ENCODE results near the gene NDUFS4. TPM values are rescaled to one million over a fixed set of nuclear protein-coding genes. Genes with fewer than 3 reads are reported as not detected.
"Not testable (repeated sequence)": the region's sequence is repeated elsewhere in the genome, so short reads cannot be mapped to it uniquely, and the experiment has no call there.

NDUFS4 gene
- total and polyA plus RNA-seq, 7 donors: 106 to 179 (median 136) TPM

GRCh38 chr5:53643445-53643844 is 83.0 kb downstream of the NDUFS4 start:
- intact Hi-C loops (cut with DNase I): no loop called here
- WGBS, 2 donors: 95 to 97% methylated on average over 4 of the region's 4 CpGs

DNA sequence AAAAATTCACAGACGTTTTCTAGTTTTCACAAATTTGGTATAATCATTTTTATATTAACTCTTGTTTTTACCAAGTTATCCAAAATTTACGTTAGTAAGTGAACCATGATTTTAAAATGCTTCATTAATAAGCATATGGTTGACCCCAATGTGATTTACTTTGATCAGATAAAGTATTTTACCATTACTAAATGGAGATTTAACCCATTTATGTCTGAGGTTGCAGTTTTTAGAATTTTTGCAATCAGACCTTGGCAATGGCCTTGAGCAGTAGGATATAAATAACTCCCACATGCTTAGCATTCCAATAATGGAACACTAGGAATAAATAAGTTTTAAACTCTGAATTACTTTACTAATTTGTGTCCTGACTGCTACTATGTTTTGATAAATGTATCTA is 84.6 kb downstream of the NDUFS4 start:
- H3K27ac ChIP-seq: no peak overlapping the region
- peaks cover 0 to 42% (median 21%) of the 10 kb centered on the region in 4 donors for H3K4me1 ChIP-seq
- no peaks in the 10 kb centered on the region for H3K27me3 ChIP-seq
- no peak overlapping the region for H3K4me3 ChIP-seq
- DNase-seq: no peak
- TF ChIP-seq, protein P1, sequence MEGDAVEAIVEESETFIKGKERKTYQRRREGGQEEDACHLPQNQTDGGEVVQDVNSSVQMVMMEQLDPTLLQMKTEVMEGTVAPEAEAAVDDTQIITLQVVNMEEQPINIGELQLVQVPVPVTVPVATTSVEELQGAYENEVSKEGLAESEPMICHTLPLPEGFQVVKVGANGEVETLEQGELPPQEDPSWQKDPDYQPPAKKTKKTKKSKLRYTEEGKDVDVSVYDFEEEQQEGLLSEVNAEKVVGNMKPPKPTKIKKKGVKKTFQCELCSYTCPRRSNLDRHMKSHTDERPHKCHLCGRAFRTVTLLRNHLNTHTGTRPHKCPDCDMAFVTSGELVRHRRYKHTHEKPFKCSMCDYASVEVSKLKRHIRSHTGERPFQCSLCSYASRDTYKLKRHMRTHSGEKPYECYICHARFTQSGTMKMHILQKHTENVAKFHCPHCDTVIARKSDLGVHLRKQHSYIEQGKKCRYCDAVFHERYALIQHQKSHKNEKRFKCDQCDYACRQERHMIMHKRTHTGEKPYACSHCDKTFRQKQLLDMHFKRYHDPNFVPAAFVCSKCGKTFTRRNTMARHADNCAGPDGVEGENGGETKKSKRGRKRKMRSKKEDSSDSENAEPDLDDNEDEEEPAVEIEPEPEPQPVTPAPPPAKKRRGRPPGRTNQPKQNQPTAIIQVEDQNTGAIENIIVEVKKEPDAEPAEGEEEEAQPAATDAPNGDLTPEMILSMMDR (IDR thresholded peaks at IDR 0.05): no peak
- no peak for TF ChIP-seq POLR2AphosphoS5 (IDR thresholded peaks at IDR 0.05)
- TF ChIP-seq EP300 (IDR thresholded peaks at IDR 0.05): no peak
- no peak for TF ChIP-seq POLR2A (IDR thresholded peaks at IDR 0.05)
- WGBS, 2 donors: 86 to 88% methylated on average over 2 of the region's 2 CpGs
- no peaks in the 10 kb centered on the region for H3K9me3 ChIP-seq
- peaks cover 0 to 20% (median 0%) of the 10 kb centered on the region in 4 donors for H3K36me3 ChIP-seq
- intact Hi-C loops (cut with DNase I): no loop called here

More at GRCh38 chr5:53643445-53643844, 83.0 kb downstream of the NDUFS4 start:
- TF ChIP-seq POLR2A (IDR thresholded peaks at IDR 0.05): no peak
- TF ChIP-seq EP300 (IDR thresholded peaks at IDR 0.05): no peak
- TF ChIP-seq, protein P1 (IDR thresholded peaks at IDR 0.05): no peak
- no peak for TF ChIP-seq POLR2AphosphoS5 (IDR thresholded peaks at IDR 0.05)
- Histone ChIP-seq H3K9me3 (no peaks in the 10 kb centered on the region), H3K4me1 (peaks cover 0 to 42% (median 21%) of the 10 kb centered on the region in 4 donors), H3K27me3 (no peaks in the 10 kb centered on the region), H3K4me3 (no peak overlapping the region), H3K36me3 (peaks cover 0 to 13% (median 0%) of the 10 kb centered on the region in 4 donors), H3K27ac (no peak overlapping the region)
- no peak for DNase-seq

- TF ChIP-seq EP300 (IDR thresholded peaks at IDR 0.05) (no peak), POLR2A (IDR thresholded peaks at IDR 0.05) (no peak), POLR2AphosphoS5 (IDR thresholded peaks at IDR 0.05) (no peak)
- TF ChIP-seq, protein P1 (IDR thresholded peaks at IDR 0.05): no peak
- no peak for DNase-seq
- Histone ChIP-seq H3K27ac (no peak overlapping the region), H3K36me3 (peaks cover 0 to 20% (median 0%) of the 10 kb centered on the region in 4 donors), H3K4me3 (no peak overlapping the region), H3K9me3 (no peaks in the 10 kb centered on the region), H3K27me3 (no peaks in the 10 kb centered on the region), H3K4me1 (peaks cover 0 to 11% (median 5%) of the 10 kb centered on the region in 4 donors)
- WGBS, 2 donors: 97% methylated on average over 2 of the region's 2 CpGs
- intact Hi-C loops (cut with DNase I): no loop called here
Measured at GRCh38 chr5:53649352-53649751, 88.9 kb downstream of the NDUFS4 start.

- DNase-seq: not testable (repeated sequence)
Measured at GRCh38 chr5:53660573-53660972, 100.1 kb downstream of the NDUFS4 start.

DNA sequence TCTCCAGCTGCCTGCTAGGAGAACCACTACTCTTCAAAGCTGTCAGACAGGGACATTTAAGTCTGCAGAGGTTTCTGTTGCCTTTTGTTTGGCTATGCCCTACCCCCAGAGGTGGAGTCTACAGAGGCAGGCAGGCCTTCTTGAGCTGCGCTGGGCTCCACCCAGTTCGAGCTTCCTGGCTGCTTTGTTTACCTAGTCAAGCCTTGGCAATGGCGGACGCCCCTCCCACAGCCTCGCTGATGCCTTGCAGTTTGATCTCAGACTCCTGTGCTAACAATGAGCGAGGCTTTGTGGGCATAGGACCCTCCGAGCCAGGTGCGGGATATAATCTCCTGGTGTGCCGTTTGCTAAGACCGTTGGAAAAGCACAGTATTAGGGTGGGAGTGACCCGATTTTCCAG is 104.9 kb downstream of the NDUFS4 start:
- H3K27me3 ChIP-seq; intact Hi-C loops (cut with DNase I); H3K4me3 ChIP-seq; H3K9me3 ChIP-seq; H3K27ac ChIP-seq; DNase-seq; H3K4me1 ChIP-seq: not testable (repeated sequence)
- H3K36me3 ChIP-seq: peaks cover 0 to 13% (median 5%) of the 10 kb centered on the region in 4 donors
- WGBS, 2 donors: 94 to 97% methylated on average over 10 of the region's 11 CpGs

More at GRCh38 chr5:53660573-53660972, 100.1 kb downstream of the NDUFS4 start:
- intact Hi-C loops (cut with DNase I); H3K27me3 ChIP-seq; H3K4me1 ChIP-seq; H3K27ac ChIP-seq; H3K9me3 ChIP-seq; H3K4me3 ChIP-seq: not testable (repeated sequence)
- H3K36me3 ChIP-seq: peaks cover 0 to 17% (median 4%) of the 10 kb centered on the region in 4 donors
- 94 to 96% methylated on average over 4 of the region's 4 CpGs for WGBS, 2 donors

DNA sequence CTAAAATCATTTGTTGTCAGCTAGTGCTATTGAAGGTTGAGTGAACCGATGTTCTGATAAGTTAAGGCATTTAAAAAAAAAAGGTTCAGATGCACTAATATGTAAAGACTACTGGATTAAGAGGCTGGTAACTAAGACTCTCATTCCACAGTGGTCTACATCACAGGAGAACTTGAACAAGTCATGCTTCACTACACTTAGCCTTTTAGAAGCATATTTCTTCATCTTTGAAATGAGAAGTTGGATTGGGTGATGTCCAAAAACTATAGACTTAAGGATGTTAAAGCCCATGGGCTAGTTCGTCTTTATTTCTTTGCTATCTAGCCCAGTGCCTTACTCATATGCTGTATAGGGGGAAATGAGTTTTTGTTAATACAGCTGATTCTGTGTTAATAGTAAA is 107.2 kb downstream of the NDUFS4 start:
- no peak overlapping the region for H3K27ac ChIP-seq
- no peaks in the 10 kb centered on the region for H3K4me1 ChIP-seq
- TF ChIP-seq, protein P1 (IDR thresholded peaks at IDR 0.05): no peak
- no peak for TF ChIP-seq POLR2A (IDR thresholded peaks at IDR 0.05)
- 97% methylated on average over 2 of the region's 2 CpGs for WGBS, 2 donors
- intact Hi-C loops (cut with DNase I): no loop called here
- no peaks in the 10 kb centered on the region for H3K27me3 ChIP-seq
- peaks cover 0 to 11% (median 5%) of the 10 kb centered on the region in 4 donors for H3K36me3 ChIP-seq
- no peak overlapping the region for H3K4me3 ChIP-seq
- peaks cover 0 to 4% (median 2%) of the 10 kb centered on the region in 4 donors for H3K9me3 ChIP-seq
- no peak for DNase-seq

All from sigmoid colon (tissue), 7 donors.